Measurements from ENCODE around the gene CTU2.

The CTU2 gene

GRCh38 chr16:88697831-88698615 is 8.3 kb upstream of the CTU2 start:
- no peak for DNase-seq

GRCh38 chr16:88698646-88699045 is 7.7 kb upstream of the CTU2 start:
- no peak for DNase-seq

- no peak for DNase-seq
These were observed 7.1 kb upstream of the CTU2 start for GRCh38 chr16:88699180-88699579.

GRCh38 chr16:88700322-88700635 is 6.0 kb upstream of the CTU2 start:
- no peak for DNase-seq

- peak; percentile 82 for DNase-seq
These were observed 5.4 kb upstream of the CTU2 start for GRCh38 chr16:88700636-88701482.

- DNase-seq, result no peak
These were observed 4.5 kb upstream of the CTU2 start for GRCh38 chr16:88701581-88702370.

- DNase-seq, result no peak
These were observed 3.7 kb upstream of the CTU2 start for GRCh38 chr16:88702371-88703210.

- no peak for DNase-seq
These were observed 2.6 kb upstream of the CTU2 start for GRCh38 chr16:88703486-88704309.

GRCh38 chr16:88705076-88705684 is 1.1 kb upstream of the CTU2 start:
- no peak for DNase-seq

- DNase-seq, result no peak
These were observed 488 bp upstream of the CTU2 start for GRCh38 chr16:88705801-88706228.

- DNase-seq, result no peak
These were observed 893 bp downstream of the CTU2 start for GRCh38 chr16:88706965-88707826.

GRCh38 chr16:88710556-88710955 is 4.3 kb downstream of the CTU2 start:
- no peak for DNase-seq

- no peak for DNase-seq
These were observed 5.5 kb downstream of the CTU2 start for GRCh38 chr16:88711750-88712340.

- DNase-seq, result no peak
These were observed 6.2 kb downstream of the CTU2 start for GRCh38 chr16:88712362-88712979.

- DNase-seq, result no peak
These were observed 6.8 kb downstream of the CTU2 start for GRCh38 chr16:88713054-88713453.

- no peak for DNase-seq
These were observed 7.5 kb downstream of the CTU2 start for GRCh38 chr16:88713568-88714419.

GRCh38 chr16:88714420-88715302 is 8.4 kb downstream of the CTU2 start:
- DNase-seq, result no peak

Data from fibroblast of skin of right quadriceps (primary cell).